Testis (tissue), 2 donors: Measurements from ENCODE around the gene ERGIC3.

Source experiments
- POLR2A ChIP-seq: fragments of 450-650 bp; IDR thresholded peaks from one replicate; pipeline ENCODE4 v1.6.1; 2017; ENCODE audit warnings: antibody characterized with exemption, mild to moderate bottlenecking, moderate library complexity
- TF ChIP-seq, protein P1 (sequence below), 3 experiments: fragments of 450-650 bp in 2 of 3; fragments of 200-600 bp in 1 of 3; sonication (generic) in 1 of 3; IDR thresholded peaks; one replicate each; pipeline ENCODE4 v1.5.1; 2016 to 2019; ENCODE audit warnings: antibody characterized with exemption in 3 of 3, mild to moderate bottlenecking in 2 of 3, moderate library complexity in 1 of 3

- TF ChIP-seq, protein P1, sequence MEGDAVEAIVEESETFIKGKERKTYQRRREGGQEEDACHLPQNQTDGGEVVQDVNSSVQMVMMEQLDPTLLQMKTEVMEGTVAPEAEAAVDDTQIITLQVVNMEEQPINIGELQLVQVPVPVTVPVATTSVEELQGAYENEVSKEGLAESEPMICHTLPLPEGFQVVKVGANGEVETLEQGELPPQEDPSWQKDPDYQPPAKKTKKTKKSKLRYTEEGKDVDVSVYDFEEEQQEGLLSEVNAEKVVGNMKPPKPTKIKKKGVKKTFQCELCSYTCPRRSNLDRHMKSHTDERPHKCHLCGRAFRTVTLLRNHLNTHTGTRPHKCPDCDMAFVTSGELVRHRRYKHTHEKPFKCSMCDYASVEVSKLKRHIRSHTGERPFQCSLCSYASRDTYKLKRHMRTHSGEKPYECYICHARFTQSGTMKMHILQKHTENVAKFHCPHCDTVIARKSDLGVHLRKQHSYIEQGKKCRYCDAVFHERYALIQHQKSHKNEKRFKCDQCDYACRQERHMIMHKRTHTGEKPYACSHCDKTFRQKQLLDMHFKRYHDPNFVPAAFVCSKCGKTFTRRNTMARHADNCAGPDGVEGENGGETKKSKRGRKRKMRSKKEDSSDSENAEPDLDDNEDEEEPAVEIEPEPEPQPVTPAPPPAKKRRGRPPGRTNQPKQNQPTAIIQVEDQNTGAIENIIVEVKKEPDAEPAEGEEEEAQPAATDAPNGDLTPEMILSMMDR (IDR thresholded peaks at IDR 0.05): no peak
- no peak for TF ChIP-seq POLR2A
Observed at GRCh38 chr20:35541783-35542662, at the start of gene ERGIC3.
